PC-3 (cell line): ENCODE results near the gene TMEM126B. TPM values are rescaled to one million over a fixed set of nuclear protein-coding genes. Genes with fewer than 3 reads are reported as not detected.

Experiments
- ATAC-seq: fragments of 200-7000 bp; cut with Tn5 transposase; 2 replicates; pipeline ENCODE4 v1.9.1; 2020; ENCODE audit warnings: mild to moderate bottlenecking, moderate library complexity
- BruUV-seq: library from RNA; stranded (reverse); fragments of 400-500 nt; replicated peaks from 2 replicates; lab custom pipeline; 2021; lab: Mats Ljungman, UMichigan
- CTCF ChIA-PET: fragments of 300-600 bp; sonication (Branson Sonifier 250); formaldehyde crosslinking; loops from one replicate; lab custom pipeline; 2022; ENCODE audit warnings: antibody characterized with exemption; lab: Charles Lee
- POLR2A ChIA-PET: fragments of 300-600 bp; sonication (Branson Sonifier 250); formaldehyde crosslinking; loops from one replicate; lab custom pipeline; 2022; ENCODE audit warnings: antibody characterized with exemption; ENCODE audit not compliant: unreplicated experiment; lab: Charles Lee
- DNase-seq: peaks from one replicate; pipeline ENCODE4 v3.0.0-alpha.2; 2015
- H2AFZ ChIP-seq: fragments of 300-600 bp; sonication (generic); 2 replicates; pipeline ENCODE4 v1.6.0; 2016; ENCODE audit warnings: antibody characterized with exemption, low read length
- H3F3A ChIP-seq: fragments of 300-600 bp; sonication (generic); one replicate; pipeline ENCODE4 v1.6.0; 2017; ENCODE audit warnings: antibody characterized with exemption, low read length, control low read depth, mild to moderate bottlenecking; ENCODE audit not compliant: unreplicated experiment
- H3K27ac ChIP-seq: fragments of 300-600 bp; sonication (generic); 2 replicates; pipeline ENCODE4 v1.5.1; 2016; ENCODE audit warnings: mild to moderate bottlenecking, low read length
- H3K27me3 ChIP-seq: fragments of 300-600 bp; sonication (generic); 2 replicates; pipeline ENCODE4 v1.6.1; 2016; ENCODE audit warnings: low read length, mixed read lengths
- H3K36me3 ChIP-seq: fragments of 300-600 bp; sonication (generic); 2 replicates; pipeline ENCODE4 v1.6.1; 2016; ENCODE audit warnings: low read depth, mixed run types, low read length, mixed read lengths
- H3K4me1 ChIP-seq: fragments of 300-600 bp; sonication (generic); 2 replicates; pipeline ENCODE4 v1.5.1; 2016; ENCODE audit warnings: low read length; ENCODE audit not compliant: insufficient read depth
- H3K4me2 ChIP-seq: fragments of 300-600 bp; sonication (generic); 2 replicates; pipeline ENCODE4 v1.6.0; 2016; ENCODE audit warnings: low read length
- H3K4me3 ChIP-seq: fragments of 300-600 bp; sonication (generic); 2 replicates; pipeline ENCODE4 v1.5.1; 2016; ENCODE audit warnings: mild to moderate bottlenecking, low read length, mixed read lengths
- H3K79me2 ChIP-seq: fragments of 300-600 bp; sonication (generic); 2 replicates; pipeline ENCODE4 v1.6.1; 2017; ENCODE audit warnings: low read length, mixed read lengths
- H3K9ac ChIP-seq: fragments of 300-600 bp; sonication (generic); 2 replicates; pipeline ENCODE4 v1.6.0; 2016; ENCODE audit warnings: mild to moderate bottlenecking, low read length
- H3K9me2 ChIP-seq: fragments of 300-600 bp; sonication (generic); replicated peaks from 2 replicates; pipeline ENCODE4 v1.6.1; 2016; ENCODE audit warnings: mixed run types, low read length, mixed read lengths
- H3K9me3 ChIP-seq: fragments of 300-600 bp; sonication (generic); 2 replicates; pipeline ENCODE4 v1.6.1; 2016; ENCODE audit warnings: low read length, mixed read lengths
- H4K20me1 ChIP-seq: fragments of 300-600 bp; sonication (generic); 2 replicates; pipeline ENCODE4 v1.6.1; 2016; ENCODE audit warnings: low read length, mixed read lengths
- EZH2 ChIP-seq: fragments of 300-600 bp; sonication (generic); IDR thresholded peaks from one replicate; pipeline ENCODE4 v1.6.1; 2017; ENCODE audit warnings: antibody characterized with exemption, mild to moderate bottlenecking, low read length; ENCODE audit not compliant: unreplicated experiment
- EZH2phosphoT487 ChIP-seq: fragments of 300-600 bp; sonication (generic); IDR thresholded peaks from 2 replicates; pipeline ENCODE4 v1.6.1; 2018; ENCODE audit warnings: mild to moderate bottlenecking, antibody characterized with exemption, low read length, borderline replicate concordance
- intact Hi-C: fragments of 100-400 bp; cut with micrococcal nuclease; formaldehyde crosslinking; loops from 2 replicates; pipeline ENCODE4 v1.9.0; 2023
- total RNA-seq: library from RNA; depleted of rRNA; stranded (reverse); fragments of >200 nt; gene quantifications from 2 replicates; pipeline ENCODE4 v1.2.3, GENCODE V29; 2014
- TF ChIP-seq, protein P1 (sequence below): fragments of 300-600 bp; sonication (generic); conservative IDR thresholded peaks from 2 replicates; pipeline ENCODE4 v1.5.1; 2017; ENCODE audit warnings: antibody characterized with exemption, low read depth, mild to moderate bottlenecking, low read length

The TMEM126B gene
- total RNA-seq, 1 experiment from 2014 or later: 79.5 TPM

DNA sequence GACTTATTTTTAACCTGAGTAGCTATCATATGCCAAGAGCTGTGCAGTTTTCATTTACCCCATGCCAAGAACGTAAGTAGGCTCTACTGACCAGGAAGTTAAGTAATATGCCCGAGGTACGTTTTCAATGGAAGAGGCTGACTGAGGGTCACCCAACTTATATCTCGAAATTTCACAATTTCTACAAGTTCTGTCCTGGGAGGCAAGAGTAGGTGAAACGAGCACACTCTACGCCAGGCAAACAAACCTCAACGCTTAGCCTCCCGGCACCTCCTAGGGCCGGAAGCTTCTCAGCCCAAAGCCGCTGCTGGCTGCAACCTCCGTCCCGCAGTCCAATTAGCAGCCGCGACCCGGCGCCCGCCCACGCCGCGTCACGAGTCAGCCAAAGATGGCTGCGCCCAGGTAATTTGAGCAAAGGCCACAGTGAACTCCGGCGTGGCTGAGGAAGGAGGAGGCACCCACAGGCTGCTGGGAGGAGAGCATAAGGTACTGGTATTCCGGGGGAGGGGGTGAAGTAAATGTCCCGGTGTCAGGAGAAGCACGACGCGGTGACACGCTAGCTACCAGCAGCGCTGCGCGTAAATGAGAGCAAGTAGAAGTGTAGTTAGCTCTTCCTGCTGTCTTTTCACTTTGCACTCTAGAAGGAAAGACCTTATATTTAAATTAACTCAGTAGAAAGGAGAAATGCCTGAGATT, 19.4 kb downstream of the TMEM126B start, which contains the start of gene TMEM126A:
TMEM126A (plus strand) TSS at position 364 of the 696 bp plus-strand sequence. CDS start 2,289 bp downstream, outside the sequence.
- peak within 1 kb of the TSS; percentile 77 for H3K9ac ChIP-seq

GRCh38 chr11:85651118-85651517, 22.7 kb downstream of the TMEM126B start:
- ChIA-PET POLR2A (no interaction called here), CTCF (no interaction called here)
- no peak for ATAC-seq
- Histone ChIP-seq H3K4me1 (peaks cover 25% of the 10 kb centered on the region), H3K79me2 (peaks cover 36% of the 10 kb centered on the region), H3K9me3 (no peaks in the 10 kb centered on the region), H3K27ac (no peak overlapping the region), H3K9ac (no peak overlapping the region), H3K9me2 (no peaks in the 10 kb centered on the region), H3K4me2 (no peak overlapping the region), H4K20me1 (peaks cover under 1% of the 10 kb centered on the region; the same call in 1 of the 2 replicates), H3K36me3 (peaks cover 21% of the 10 kb centered on the region), H3K27me3 (no peaks in the 10 kb centered on the region), H3K4me3 (no peak overlapping the region), H3F3A (no peaks in the 10 kb centered on the region), H2AFZ (no peak overlapping the region)
- no peak for DNase-seq
- no peak for TF ChIP-seq EZH2
- TF ChIP-seq, protein P1, sequence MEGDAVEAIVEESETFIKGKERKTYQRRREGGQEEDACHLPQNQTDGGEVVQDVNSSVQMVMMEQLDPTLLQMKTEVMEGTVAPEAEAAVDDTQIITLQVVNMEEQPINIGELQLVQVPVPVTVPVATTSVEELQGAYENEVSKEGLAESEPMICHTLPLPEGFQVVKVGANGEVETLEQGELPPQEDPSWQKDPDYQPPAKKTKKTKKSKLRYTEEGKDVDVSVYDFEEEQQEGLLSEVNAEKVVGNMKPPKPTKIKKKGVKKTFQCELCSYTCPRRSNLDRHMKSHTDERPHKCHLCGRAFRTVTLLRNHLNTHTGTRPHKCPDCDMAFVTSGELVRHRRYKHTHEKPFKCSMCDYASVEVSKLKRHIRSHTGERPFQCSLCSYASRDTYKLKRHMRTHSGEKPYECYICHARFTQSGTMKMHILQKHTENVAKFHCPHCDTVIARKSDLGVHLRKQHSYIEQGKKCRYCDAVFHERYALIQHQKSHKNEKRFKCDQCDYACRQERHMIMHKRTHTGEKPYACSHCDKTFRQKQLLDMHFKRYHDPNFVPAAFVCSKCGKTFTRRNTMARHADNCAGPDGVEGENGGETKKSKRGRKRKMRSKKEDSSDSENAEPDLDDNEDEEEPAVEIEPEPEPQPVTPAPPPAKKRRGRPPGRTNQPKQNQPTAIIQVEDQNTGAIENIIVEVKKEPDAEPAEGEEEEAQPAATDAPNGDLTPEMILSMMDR: no peak
- TF ChIP-seq EZH2phosphoT487: no peak
- intact Hi-C loops: no loop called here
- BruUV-seq: no TSS peak

More for the DNA sequence above, 19.4 kb downstream of the TMEM126B start, which contains the start of gene TMEM126A:
- no peaks in the 10 kb centered on the region for H4K20me1 ChIP-seq
- no peaks in the 10 kb centered on the region for H3K27me3 ChIP-seq
- no peak for TF ChIP-seq EZH2
- TF ChIP-seq EZH2phosphoT487: no peak
- TF ChIP-seq, protein P1: no peak
- peak; percentile 98 for DNase-seq
- peaks cover 25% of the 10 kb centered on the region for H3K4me1 ChIP-seq
- peak within 1 kb of the TSS; percentile 76 for H3K4me3 ChIP-seq
- no TSS peak for BruUV-seq
- H3K9me3 ChIP-seq: no peaks in the 10 kb centered on the region
- H3K27ac ChIP-seq: peak within 1 kb of the TSS; percentile 79
- ChIA-PET POLR2A (interaction anchor here (0.6 to 1.9 kb wide), 8 partner anchors 10 to 597 kb away, joined by 3 to 37 read pairs (median 6); partner anchors contain the start of gene CREBZF), CTCF (interaction anchor here (0.7 kb wide), 1 partner anchor 1292 kb away, joined by 3 read pairs; no protein-coding TSS in a partner anchor)
- H3K9me2 ChIP-seq: no peaks in the 10 kb centered on the region
- 0 out of 2 replicates have a peak, but pooled peaks cover under 1% of the 10 kb centered on the region for H3K36me3 ChIP-seq
- peaks cover 25% of the 10 kb centered on the region for H3K79me2 ChIP-seq
- peak within 1 kb of the TSS; percentile 94 for H3K4me2 ChIP-seq
- peak within 1 kb of the TSS; percentile 87 for H2AFZ ChIP-seq
- H3F3A ChIP-seq: no peaks in the 10 kb centered on the region
- peak; percentile 91 for ATAC-seq
- intact Hi-C loops: loop anchor here (1.0 kb wide), 2 partner anchors 14 to 19 kb away; partner anchors contain the start of gene TMEM126B
